ENCODE measurements around the gene ATXN7L3B. TPM values are rescaled to one million over a fixed set of nuclear protein-coding genes. Genes with fewer than 3 reads are reported as not detected.
A peak's percentile ranks its signal among the peaks of the same experiment; 100 is the strongest.

Gene ATXN7L3B, protein sequence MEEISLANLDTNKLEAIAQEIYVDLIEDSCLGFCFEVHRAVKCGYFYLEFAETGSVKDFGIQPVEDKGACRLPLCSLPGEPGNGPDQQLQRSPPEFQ
- 18.5 TPM for polyA plus RNA-seq (2013, experiment 1 of 2)
- polyA plus RNA-seq (2013, experiment 2 of 2), result 18.2 TPM

DNA sequence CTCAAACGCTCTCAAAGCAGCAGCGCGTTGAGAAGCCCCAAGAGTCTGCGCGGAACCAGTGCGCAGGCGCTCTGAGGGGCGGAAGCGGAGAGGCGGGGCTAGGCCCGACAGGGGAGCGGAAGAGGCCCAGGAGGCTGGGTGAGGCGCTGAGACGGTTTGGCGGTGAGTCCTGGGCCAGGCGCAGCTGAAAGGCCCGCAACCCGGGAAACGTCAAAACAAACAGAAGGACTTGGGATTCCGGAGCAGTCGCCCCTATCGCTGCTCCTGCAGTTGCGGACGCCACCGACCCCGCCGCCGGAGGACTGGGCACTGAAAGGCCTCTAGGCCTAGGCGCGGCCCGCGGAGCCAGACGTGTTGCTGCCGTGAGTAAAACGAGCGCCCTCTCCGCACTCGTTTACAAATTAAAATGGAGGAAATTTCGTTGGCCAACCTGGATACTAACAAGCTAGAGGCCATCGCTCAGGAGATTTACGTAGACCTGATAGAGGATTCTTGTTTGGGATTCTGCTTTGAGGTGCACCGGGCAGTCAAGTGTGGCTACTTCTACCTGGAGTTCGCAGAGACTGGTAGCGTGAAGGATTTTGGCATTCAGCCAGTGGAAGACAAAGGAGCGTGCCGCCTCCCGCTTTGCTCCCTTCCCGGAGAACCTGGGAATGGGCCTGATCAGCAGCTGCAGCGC, at the start of gene ATXN7L3B:
ATXN7L3B (plus strand) TSS at position 129 of the 679 bp plus-strand sequence; CDS start at position 407, 278 bp downstream.
- Histone ChIP-seq H3K4me3 (ENCODE audit: insufficient read depth in 1 of 2, low read depth in 1 of 2, low read length in 2 of 2) (peak within 1 kb of the TSS; percentile 77 to 90), H3K18ac (ENCODE audit: low read depth in 1 of 2, low read length in 2 of 2) (peak within 1 kb of the TSS; percentile 40 to 95), H3K36me3 (ENCODE audit: control insufficient read depth in 1 of 2, insufficient read depth in 2 of 2, low read depth in 1 of 2, low read length in 2 of 2) (peaks cover 10 to 35% of the 10 kb centered on the region in 2 experiments), H2BK120ac (ENCODE audit: low read depth, low read length) (no peak within 1 kb of the TSS), H2BK5ac (ENCODE audit: low read depth, low read length, poor library complexity, severe bottlenecking) (peak within 1 kb of the TSS; percentile 84), H3K27ac (ENCODE audit: low read length, poor library complexity, severe bottlenecking) (peak within 1 kb of the TSS; percentile 79), H4K91ac (ENCODE audit: low read length) (peak within 1 kb of the TSS; percentile 70), H2AFZ (ENCODE audit: low read depth, low read length) (peak within 1 kb of the TSS; percentile 76), H3K79me1 (replicated peaks; ENCODE audit: low read length, poor library complexity, severe bottlenecking) (no peaks in the 10 kb centered on the region), H4K8ac (ENCODE audit: low read length) (peak within 1 kb of the TSS; percentile 99), H2BK15ac (ENCODE audit: low read depth, poor library complexity, severe bottlenecking) (no peak within 1 kb of the TSS), H2BK12ac (ENCODE audit: low read length in 2 of 2) (no peak within 1 kb of the TSS), H3K14ac (ENCODE audit: low read length in 2 of 2) (no peak within 1 kb of the TSS), H3K4ac (ENCODE audit: low read depth in 1 of 2, low read length in 2 of 2) (peak within 1 kb of the TSS; percentile 76 to 78), H3K27me3 (ENCODE audit: control insufficient read depth in 1 of 2, insufficient read depth in 1 of 2, low read length in 2 of 2) (no peaks in the 10 kb centered on the region), H3K4me2 (ENCODE audit: low read length, poor library complexity, severe bottlenecking) (peak within 1 kb of the TSS; percentile 81), H3K23ac (ENCODE audit: low read length in 2 of 2) (no peak within 1 kb of the TSS), H3K4me1 (ENCODE audit: control insufficient read depth, insufficient read depth, low read depth, low read length) (peaks cover 9% of the 10 kb centered on the region), H3K9ac (ENCODE audit: low read length) (peak within 1 kb of the TSS; percentile 98), H2AK5ac (ENCODE audit: low read length, severe bottlenecking) (peak within 1 kb of the TSS; percentile 64), H3K9me3 (ENCODE audit: control insufficient read depth, low read length) (no peaks in the 10 kb centered on the region)
- peak; percentile 97 for DNase-seq
- WGBS, result under 1% methylated on average over 49 of the region's 49 CpGs

DNA sequence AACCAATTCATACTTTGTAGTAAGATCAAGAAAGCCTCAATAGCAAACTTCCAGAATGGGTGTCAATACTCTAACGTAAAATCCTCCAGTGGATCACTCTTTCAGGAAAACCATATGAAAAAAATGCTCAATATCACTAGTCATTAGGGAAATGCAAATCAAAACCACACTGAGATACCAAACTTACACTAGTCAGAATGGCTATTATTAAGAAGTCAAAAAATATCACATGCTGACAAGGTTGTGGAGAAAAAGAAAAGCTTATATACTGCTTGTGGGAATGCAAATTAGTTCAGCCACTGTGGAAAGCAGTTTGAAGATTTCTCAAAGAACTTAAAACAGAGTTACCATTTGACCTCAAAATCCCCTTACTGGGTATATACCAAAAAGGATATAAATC, 49.5 kb upstream of the ATXN7L3B start:
- 62% methylated on average over 1 of the region's 1 CpG for WGBS
- H3K27ac ChIP-seq (ENCODE audit: low read length, poor library complexity, severe bottlenecking), result no peak overlapping the region

DNA sequence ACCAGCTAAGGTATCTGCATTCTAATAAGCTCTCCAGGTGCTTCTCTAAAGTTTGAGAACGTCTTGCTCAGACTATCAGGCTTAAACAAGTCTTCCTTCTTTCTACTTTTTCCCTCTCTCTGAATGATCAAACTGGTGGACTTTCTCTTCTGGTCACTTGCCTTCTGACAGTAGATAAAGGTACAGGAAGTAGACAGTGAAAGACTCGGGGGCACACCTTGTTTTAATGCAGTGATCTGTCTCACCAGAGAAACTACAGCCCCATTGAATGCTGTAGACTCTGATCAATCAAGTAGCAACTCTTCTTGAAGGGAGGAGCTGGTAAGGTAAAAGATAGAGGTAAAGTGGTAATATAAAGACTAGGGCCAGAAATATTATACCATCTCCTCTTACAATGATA, 48.1 kb upstream of the ATXN7L3B start:
- Histone ChIP-seq H3K9ac (ENCODE audit: low read length) (no peak overlapping the region), H2AFZ (ENCODE audit: low read depth, low read length) (no peak overlapping the region), H2BK15ac (ENCODE audit: low read depth, poor library complexity, severe bottlenecking) (no peak overlapping the region), H3K14ac (ENCODE audit: low read length in 2 of 2) (no peak overlapping the region), H3K18ac (ENCODE audit: low read depth in 1 of 2, low read length in 2 of 2) (no peak overlapping the region), H3K4ac (ENCODE audit: low read depth in 1 of 2, low read length in 2 of 2) (no peak overlapping the region), H2BK5ac (ENCODE audit: low read depth, low read length, poor library complexity, severe bottlenecking) (no peak overlapping the region), H3K36me3 (ENCODE audit: control insufficient read depth in 1 of 2, insufficient read depth in 2 of 2, low read depth in 1 of 2, low read length in 2 of 2) (no peaks in the 10 kb centered on the region), H3K79me1 (replicated peaks; ENCODE audit: low read length, poor library complexity, severe bottlenecking) (no peaks in the 10 kb centered on the region), H2BK12ac (ENCODE audit: low read length in 2 of 2) (no peak overlapping the region), H3K27ac (ENCODE audit: low read length, poor library complexity, severe bottlenecking) (no peak overlapping the region), H2BK120ac (ENCODE audit: low read depth, low read length) (no peak overlapping the region), H3K4me2 (ENCODE audit: low read length, poor library complexity, severe bottlenecking) (no peak overlapping the region), H3K4me1 (ENCODE audit: control insufficient read depth, insufficient read depth, low read depth, low read length) (no peaks in the 10 kb centered on the region), H3K4me3 (ENCODE audit: insufficient read depth in 1 of 2, low read depth in 1 of 2, low read length in 2 of 2) (no peak overlapping the region), H3K23ac (ENCODE audit: low read length in 2 of 2) (no peak overlapping the region), H4K91ac (ENCODE audit: low read length) (no peak overlapping the region), H2AK5ac (ENCODE audit: low read length, severe bottlenecking) (no peak overlapping the region), H3K27me3 (ENCODE audit: control insufficient read depth in 1 of 2, insufficient read depth in 1 of 2, low read length in 2 of 2) (no peaks in the 10 kb centered on the region), H3K9me3 (ENCODE audit: control insufficient read depth, low read length) (no peaks in the 10 kb centered on the region), H4K8ac (ENCODE audit: low read length) (no peak overlapping the region)
- WGBS, result 72% methylated on average over 2 of the region's 2 CpGs
- no peak for DNase-seq

More for the DNA sequence above, 49.5 kb upstream of the ATXN7L3B start:
- Histone ChIP-seq H3K4ac (ENCODE audit: low read depth in 1 of 2, low read length in 2 of 2) (no peak overlapping the region), H2AK5ac (ENCODE audit: low read length, severe bottlenecking) (no peak overlapping the region), H3K23ac (ENCODE audit: low read length in 2 of 2) (no peak overlapping the region), H4K8ac (ENCODE audit: low read length) (no peak overlapping the region), H3K4me1 (ENCODE audit: control insufficient read depth, insufficient read depth, low read depth, low read length) (no peaks in the 10 kb centered on the region), H3K14ac (ENCODE audit: low read length in 2 of 2) (no peak overlapping the region), H3K36me3 (ENCODE audit: control insufficient read depth in 1 of 2, insufficient read depth in 2 of 2, low read depth in 1 of 2, low read length in 2 of 2) (no peaks in the 10 kb centered on the region), H3K79me1 (replicated peaks; ENCODE audit: low read length, poor library complexity, severe bottlenecking) (no peaks in the 10 kb centered on the region), H3K18ac (ENCODE audit: low read depth in 1 of 2, low read length in 2 of 2) (no peak overlapping the region), H3K4me2 (ENCODE audit: low read length, poor library complexity, severe bottlenecking) (no peak overlapping the region), H2BK120ac (ENCODE audit: low read depth, low read length) (no peak overlapping the region), H2BK15ac (ENCODE audit: low read depth, poor library complexity, severe bottlenecking) (no peak overlapping the region), H2BK5ac (ENCODE audit: low read depth, low read length, poor library complexity, severe bottlenecking) (no peak overlapping the region), H3K27me3 (ENCODE audit: control insufficient read depth in 1 of 2, insufficient read depth in 1 of 2, low read length in 2 of 2) (no peaks in the 10 kb centered on the region), H3K9ac (ENCODE audit: low read length) (no peak overlapping the region), H2BK12ac (ENCODE audit: low read length in 2 of 2) (no peak overlapping the region), H2AFZ (ENCODE audit: low read depth, low read length) (no peak overlapping the region), H3K4me3 (ENCODE audit: insufficient read depth in 1 of 2, low read depth in 1 of 2, low read length in 2 of 2) (no peak overlapping the region), H4K91ac (ENCODE audit: low read length) (no peak overlapping the region), H3K9me3 (ENCODE audit: control insufficient read depth, low read length) (no peaks in the 10 kb centered on the region)
- DNase-seq, result no peak

DNA sequence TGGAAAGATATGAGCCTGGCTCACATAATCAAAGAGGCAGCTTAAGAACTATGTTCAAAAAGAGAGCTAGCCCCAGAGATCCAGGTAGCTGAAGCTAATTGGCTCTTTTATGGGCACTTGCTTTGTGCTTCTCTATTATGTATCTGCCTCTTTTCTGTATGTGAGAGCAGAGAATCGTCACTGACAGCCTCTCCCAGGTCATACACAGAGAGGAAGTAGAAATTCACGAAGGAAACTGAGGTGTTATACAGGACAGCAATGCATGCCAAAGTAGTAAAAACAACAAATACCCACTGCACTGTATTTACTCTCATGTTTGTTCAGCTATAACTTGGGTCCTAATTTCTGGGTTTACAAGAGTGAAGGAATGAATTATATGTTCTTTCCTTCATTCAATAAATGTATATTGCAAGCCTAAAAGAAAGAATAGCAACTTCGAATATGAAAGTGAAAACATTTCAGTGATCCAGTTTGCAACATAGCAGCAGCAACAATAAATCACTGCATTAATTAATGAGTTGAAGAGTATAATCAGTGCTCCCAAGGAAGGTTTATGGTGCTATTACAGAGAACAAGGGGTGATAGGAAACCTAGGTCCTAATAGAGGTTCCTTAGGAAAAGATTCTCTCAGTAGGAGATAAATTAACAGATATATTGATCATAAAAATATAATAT, 47.1 kb upstream of the ATXN7L3B start:
- no peaks in the 10 kb centered on the region for H3K27me3 ChIP-seq (ENCODE audit: control insufficient read depth in 1 of 2, insufficient read depth in 1 of 2, low read length in 2 of 2)
- H3K23ac ChIP-seq (ENCODE audit: low read length in 2 of 2), result no peak overlapping the region
- H3K36me3 ChIP-seq (ENCODE audit: control insufficient read depth in 1 of 2, insufficient read depth in 2 of 2, low read depth in 1 of 2, low read length in 2 of 2), result no peaks in the 10 kb centered on the region
- H2BK5ac ChIP-seq (ENCODE audit: low read depth, low read length, poor library complexity, severe bottlenecking), result no peak overlapping the region
- no peak overlapping the region for H3K27ac ChIP-seq (ENCODE audit: low read length, poor library complexity, severe bottlenecking)
- no peak overlapping the region for H3K18ac ChIP-seq (ENCODE audit: low read depth in 1 of 2, low read length in 2 of 2)
- H2AK5ac ChIP-seq (ENCODE audit: low read length, severe bottlenecking), result no peak overlapping the region
- no peak overlapping the region for H3K4ac ChIP-seq (ENCODE audit: low read depth in 1 of 2, low read length in 2 of 2)
- no peak overlapping the region for H3K14ac ChIP-seq (ENCODE audit: low read length in 2 of 2)
- no peak overlapping the region for H2BK12ac ChIP-seq (ENCODE audit: low read length in 2 of 2)
- no peaks in the 10 kb centered on the region for H3K4me1 ChIP-seq (ENCODE audit: control insufficient read depth, insufficient read depth, low read depth, low read length)
- no CpG with 5 or more reads among the region's 3 CpGs for WGBS
- H2BK120ac ChIP-seq (ENCODE audit: low read depth, low read length), result no peak overlapping the region
- H2AFZ ChIP-seq (ENCODE audit: low read depth, low read length), result no peak overlapping the region
- H3K9ac ChIP-seq (ENCODE audit: low read length), result no peak overlapping the region
- H3K4me3 ChIP-seq (ENCODE audit: insufficient read depth in 1 of 2, low read depth in 1 of 2, low read length in 2 of 2), result no peak overlapping the region
- peak; percentile 5 for DNase-seq
- H3K4me2 ChIP-seq (ENCODE audit: low read length, poor library complexity, severe bottlenecking), result no peak overlapping the region
- no peaks in the 10 kb centered on the region for H3K9me3 ChIP-seq (ENCODE audit: control insufficient read depth, low read length)
- H3K79me1 ChIP-seq (replicated peaks; ENCODE audit: low read length, poor library complexity, severe bottlenecking), result no peaks in the 10 kb centered on the region
- no peak overlapping the region for H4K8ac ChIP-seq (ENCODE audit: low read length)
- no peak overlapping the region for H2BK15ac ChIP-seq (ENCODE audit: low read depth, poor library complexity, severe bottlenecking)
- no peak overlapping the region for H4K91ac ChIP-seq (ENCODE audit: low read length)

All from mesenchymal stem cell (in vitro differentiated cells and primary cell).